ENCODE measurements around the gene SH3GL1.

Gene SH3GL1

DNA sequence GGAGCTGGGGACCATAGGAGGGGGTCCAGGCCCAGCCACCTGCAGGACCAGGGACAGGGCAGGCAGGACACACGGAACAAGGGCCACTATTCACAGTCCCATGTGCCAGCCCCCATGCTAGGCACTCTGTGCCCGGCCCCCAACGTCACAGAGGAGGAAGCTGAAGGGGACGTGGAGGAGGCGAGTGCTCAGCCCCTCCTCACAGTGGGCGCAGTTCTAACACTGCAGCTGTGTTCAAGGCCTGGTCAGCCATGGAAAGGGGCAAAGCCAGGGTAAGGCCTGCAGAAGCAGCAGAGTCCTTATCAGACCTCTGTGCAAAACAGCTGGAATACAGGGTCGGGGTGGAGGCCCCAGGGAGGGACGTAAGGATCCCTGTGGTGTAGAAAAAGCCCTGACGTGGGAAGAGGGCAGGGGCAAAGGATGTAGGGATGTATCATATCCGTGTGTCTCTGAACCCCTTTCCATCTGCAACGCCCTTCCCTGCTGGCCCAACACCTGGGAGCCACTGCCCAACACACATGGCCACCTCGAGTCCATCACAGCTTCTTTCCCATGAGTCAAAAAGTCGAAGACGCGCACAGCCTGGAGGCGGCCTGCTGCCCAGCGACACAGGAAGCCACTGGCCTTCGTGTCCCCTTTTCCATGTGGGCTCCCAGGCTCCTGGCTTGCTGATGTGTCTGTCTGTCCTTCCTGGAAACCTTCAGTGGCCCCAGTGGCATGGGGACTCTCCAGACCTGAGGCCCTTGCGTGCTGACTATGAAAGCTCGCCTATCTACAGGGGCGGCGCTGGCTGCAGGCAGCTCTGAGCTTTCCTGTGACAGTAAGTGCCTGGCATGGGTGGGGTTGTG is 28.0 kb downstream of the SH3GL1 start:
- DNase-seq (ENCODE audit: low read depth) = no peak
- no peak overlapping the region for H3K4me3 ChIP-seq (ENCODE audit: low read depth, low read length)
- TF ChIP-seq, protein P1, sequence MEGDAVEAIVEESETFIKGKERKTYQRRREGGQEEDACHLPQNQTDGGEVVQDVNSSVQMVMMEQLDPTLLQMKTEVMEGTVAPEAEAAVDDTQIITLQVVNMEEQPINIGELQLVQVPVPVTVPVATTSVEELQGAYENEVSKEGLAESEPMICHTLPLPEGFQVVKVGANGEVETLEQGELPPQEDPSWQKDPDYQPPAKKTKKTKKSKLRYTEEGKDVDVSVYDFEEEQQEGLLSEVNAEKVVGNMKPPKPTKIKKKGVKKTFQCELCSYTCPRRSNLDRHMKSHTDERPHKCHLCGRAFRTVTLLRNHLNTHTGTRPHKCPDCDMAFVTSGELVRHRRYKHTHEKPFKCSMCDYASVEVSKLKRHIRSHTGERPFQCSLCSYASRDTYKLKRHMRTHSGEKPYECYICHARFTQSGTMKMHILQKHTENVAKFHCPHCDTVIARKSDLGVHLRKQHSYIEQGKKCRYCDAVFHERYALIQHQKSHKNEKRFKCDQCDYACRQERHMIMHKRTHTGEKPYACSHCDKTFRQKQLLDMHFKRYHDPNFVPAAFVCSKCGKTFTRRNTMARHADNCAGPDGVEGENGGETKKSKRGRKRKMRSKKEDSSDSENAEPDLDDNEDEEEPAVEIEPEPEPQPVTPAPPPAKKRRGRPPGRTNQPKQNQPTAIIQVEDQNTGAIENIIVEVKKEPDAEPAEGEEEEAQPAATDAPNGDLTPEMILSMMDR (IDR thresholded peaks at IDR 0.05; ENCODE audit: low read depth, low read length, missing control alignments) = no peak

DNA sequence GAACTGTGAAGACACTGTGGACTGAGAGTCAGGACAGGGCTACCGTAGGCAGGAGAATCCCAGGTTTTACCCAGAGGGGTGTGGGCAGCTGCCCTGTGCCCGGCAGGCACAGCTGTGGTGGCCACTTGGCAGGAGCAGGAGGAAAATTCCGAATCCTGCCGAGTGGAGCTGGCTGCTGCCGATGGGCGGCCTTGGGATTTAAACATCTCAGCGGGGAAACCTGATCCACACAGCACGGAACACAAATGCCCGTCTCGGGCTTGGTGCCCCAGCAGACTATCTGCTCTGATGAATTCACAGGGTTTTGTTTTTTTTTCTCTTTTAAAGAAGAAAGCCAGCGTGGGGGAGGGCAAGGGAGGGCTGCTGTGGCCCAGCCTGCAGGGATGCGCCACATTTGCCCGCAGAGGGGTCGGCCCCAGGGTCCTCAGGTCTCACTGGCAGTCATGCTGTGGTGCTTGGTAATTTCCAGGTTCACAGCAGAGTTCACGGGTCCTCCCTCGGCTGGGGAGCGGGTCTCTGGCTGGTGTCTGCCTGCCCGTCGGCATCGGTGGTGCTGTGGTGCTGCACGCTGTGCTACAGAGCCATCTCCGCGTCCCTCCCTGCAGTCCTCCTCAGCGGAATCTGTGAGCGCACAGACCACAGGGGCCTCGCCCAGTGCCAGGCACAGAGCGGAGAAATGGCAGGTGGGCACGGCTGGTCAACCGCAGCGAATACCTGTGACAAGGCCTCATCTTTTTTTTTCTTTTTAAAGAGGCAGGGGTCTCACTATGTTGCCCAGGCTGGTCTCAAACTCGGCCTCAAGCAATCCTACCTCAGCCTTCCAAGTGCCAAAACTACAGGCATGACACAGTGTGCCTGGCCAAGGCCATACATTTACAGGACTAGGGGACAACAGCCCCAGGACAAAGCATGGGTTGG is 28.8 kb downstream of the SH3GL1 start:
- no peak overlapping the region; the same call in 1 of the 2 replicates for H3K4me3 ChIP-seq (ENCODE audit: low read depth, low read length)
- TF ChIP-seq, protein P1 (IDR thresholded peaks at IDR 0.05; ENCODE audit: low read depth, low read length, missing control alignments) = no peak
- DNase-seq (ENCODE audit: low read depth) = no peak

DNA sequence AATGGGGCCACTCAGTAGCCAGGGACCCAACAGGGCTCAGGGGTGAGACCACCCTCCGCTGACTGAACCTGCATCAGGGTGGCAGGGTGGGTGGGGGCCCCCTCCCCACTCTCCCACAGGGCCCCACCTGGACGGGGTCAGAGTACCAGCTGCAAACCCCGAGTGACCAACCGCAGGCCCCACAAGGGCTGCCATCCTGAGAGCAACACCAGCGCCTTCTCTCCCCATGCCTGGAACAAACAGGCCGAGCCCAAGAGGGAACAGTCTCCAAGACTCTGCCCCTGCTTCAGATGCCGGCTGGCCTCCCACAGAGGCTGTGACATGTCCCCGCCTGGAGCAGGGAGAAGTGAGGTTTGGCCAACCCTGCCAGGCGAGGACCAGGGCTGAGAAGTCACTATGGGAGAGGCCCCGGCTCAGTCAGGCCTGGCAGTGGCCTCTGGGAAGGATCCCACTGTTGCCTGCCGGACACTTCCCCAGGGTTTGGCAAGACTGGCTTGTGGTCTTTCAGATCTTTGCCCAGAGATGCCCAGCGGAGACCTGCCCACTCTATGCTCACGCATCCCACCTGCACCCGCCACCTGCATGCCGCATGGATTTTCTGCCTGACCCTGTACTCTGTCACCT is 29.8 kb downstream of the SH3GL1 start:
- peak overlapping the region; percentile 39 for H3K4me3 ChIP-seq (ENCODE audit: low read depth, low read length)
- TF ChIP-seq, protein P1 (IDR thresholded peaks at IDR 0.05; ENCODE audit: low read depth, low read length, missing control alignments) = no peak
- DNase-seq (ENCODE audit: low read depth) = no peak

DNA sequence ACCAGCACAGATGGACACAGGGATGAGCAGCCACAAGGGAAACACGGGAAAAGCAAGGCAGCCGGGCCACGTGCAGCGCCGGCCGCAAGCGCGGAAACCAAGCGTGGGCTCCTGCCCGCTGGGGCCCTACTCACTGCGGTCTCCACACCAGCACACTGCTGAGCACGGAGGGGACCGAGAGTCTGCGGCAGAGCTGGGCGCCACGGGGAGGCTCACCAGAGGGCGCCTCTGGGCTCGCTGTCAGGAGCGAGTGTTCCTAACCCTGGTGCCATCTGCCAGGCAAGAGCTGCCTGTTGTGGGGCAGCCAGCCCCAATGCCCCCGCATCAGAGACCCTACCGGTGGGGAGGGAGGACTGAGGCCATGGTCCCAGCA is 30.5 kb downstream of the SH3GL1 start:
- no peak for DNase-seq (ENCODE audit: low read depth)
- H3K4me3 ChIP-seq (ENCODE audit: low read depth, low read length) = peak overlapping the region; percentile 39
- TF ChIP-seq, protein P1 (IDR thresholded peaks at IDR 0.05; ENCODE audit: low read depth, low read length, missing control alignments) = peak; percentile 66

DNA sequence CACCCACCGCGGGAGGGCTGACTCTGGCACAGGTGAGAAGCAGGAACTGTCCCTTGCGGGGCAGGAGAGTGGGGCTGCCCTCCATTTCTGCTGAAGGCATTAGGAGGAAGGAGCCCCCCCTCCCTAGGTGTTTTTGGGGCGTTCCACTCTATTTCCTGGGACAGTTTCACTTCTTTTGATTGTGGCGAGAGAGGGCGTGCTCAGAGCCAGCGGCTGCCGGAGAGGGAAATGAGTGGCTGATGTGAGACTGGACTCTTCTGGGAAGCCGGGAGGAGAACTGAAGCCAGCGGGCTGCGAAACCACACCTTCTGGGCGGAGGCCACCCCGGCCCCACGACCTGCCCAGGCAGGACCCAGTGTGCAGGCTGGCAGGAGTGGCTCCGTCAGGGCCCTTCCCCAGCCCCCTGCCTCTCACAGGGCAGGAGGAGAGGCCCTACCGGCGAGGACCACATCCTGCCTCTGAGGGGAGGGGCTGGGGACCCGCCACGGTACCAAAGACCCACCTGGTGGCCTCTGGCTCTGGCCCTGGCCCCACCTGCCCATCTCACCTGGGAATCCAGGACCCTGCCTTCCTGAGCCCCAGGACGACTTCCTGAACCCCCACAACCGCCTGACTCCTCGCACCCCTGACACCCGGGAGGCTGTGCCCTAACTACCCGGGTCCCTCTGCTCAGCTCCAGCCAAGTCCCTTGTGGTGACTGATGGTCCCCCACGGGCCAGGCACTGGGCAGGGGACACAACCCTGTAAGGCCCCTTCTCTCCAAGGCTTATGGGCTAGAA is 31.0 kb downstream of the SH3GL1 start:
- TF ChIP-seq, protein P1 (IDR thresholded peaks at IDR 0.05; ENCODE audit: low read depth, low read length, missing control alignments) = no peak
- peak overlapping the region; percentile 39 for H3K4me3 ChIP-seq (ENCODE audit: low read depth, low read length)
- DNase-seq (ENCODE audit: low read depth) = peak; percentile 71

DNA sequence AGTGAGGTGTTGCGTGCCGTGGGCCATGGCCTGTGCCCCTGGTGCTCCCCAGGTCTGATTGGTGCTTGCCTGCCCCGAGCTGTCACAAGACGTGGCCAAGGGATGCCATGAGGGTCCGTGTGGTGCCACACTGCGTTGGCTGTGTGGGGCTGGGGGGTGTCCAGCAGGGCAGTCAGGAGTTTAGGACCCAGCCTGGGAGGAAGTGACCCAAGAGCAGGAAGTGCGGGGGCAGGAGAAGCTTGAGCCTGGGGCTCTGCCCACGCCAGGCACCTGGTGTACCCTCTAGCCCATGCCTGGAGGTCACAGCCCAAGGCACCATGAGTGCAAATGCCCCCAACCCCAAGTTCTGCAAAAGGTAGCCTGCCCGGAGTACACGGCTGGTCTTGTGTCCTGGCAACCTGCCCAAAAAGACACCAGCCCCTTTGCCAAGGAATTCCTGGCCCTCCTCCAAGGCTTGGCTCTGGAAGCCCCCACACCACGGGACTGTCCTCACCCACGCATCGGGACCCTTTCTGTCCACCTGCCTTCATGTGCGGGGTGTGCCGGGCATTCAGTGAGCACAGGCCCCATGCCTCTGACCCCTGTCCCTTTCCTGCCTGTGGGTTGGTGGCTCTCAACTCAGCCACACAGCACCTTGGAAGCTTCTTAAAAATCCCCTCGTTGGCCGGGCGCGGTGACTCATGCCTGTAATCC is 32.1 kb downstream of the SH3GL1 start:
- no peak for DNase-seq (ENCODE audit: low read depth)
- TF ChIP-seq, protein P1 (IDR thresholded peaks at IDR 0.05; ENCODE audit: low read depth, low read length, missing control alignments) = no peak
- H3K4me3 ChIP-seq (ENCODE audit: low read depth, low read length) = no peak overlapping the region
